ENCODE data around the gene ZNF451. TPM values are rescaled to one million over a fixed set of nuclear protein-coding genes. Genes with fewer than 3 reads are reported as not detected.
"Not testable (repeated sequence)": the region's sequence is repeated elsewhere in the genome, so short reads cannot be mapped to it uniquely, and the experiment has no call there.

Gene ZNF451, protein sequence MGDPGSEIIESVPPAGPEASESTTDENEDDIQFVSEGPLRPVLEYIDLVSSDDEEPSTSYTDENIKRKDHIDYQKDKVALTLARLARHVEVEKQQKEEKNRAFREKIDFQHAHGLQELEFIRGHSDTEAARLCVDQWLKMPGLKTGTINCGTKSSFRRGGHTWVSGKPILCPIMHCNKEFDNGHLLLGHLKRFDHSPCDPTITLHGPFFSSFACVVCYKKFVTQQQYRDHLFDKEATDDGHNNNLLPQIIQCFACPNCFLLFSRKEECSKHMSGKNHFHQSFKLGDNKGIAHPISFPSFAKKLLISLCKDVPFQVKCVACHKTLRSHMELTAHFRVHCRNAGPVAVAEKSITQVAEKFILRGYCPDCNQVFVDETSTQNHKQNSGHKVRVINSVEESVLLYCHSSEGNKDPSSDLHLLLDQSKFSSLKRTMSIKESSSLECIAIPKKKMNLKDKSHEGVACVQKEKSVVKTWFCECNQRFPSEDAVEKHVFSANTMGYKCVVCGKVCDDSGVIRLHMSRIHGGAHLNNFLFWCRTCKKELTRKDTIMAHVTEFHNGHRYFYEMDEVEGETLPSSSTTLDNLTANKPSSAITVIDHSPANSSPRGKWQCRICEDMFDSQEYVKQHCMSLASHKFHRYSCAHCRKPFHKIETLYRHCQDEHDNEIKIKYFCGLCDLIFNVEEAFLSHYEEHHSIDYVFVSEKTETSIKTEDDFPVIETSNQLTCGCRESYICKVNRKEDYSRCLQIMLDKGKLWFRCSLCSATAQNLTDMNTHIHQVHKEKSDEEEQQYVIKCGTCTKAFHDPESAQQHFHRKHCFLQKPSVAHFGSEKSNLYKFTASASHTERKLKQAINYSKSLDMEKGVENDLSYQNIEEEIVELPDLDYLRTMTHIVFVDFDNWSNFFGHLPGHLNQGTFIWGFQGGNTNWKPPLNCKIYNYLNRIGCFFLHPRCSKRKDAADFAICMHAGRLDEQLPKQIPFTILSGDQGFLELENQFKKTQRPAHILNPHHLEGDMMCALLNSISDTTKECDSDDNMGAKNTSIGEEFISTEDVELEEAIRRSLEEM
- 31.7 and 50.6 TPM in 2 replicates for total RNA-seq (2021)
- percentile 81 among the genes with signal in this experiment for Bru-seq, nascent RNA
- BruChase-seq, experiment 1, labeled RNA remaining after a 2-hour chase: percentile 90 among the genes with signal in this experiment
- BruChase-seq, experiment 2, labeled RNA remaining after a 6-hour chase: percentile 89 among the genes with signal in this experiment
- long read RNA-seq, full-length matches to known transcripts: 20 of 26 reads
- long read RNA-seq, partial matches to known transcripts: 1 of 26 reads
- long read RNA-seq, other reads (novel, unspliced or antisense): 5 of 26 reads

- H4K20me1 ChIP-seq (ENCODE audit: insufficient read depth): peaks cover 22% of the 10 kb centered on the region
- H3K4me1 ChIP-seq (replicated peaks; ENCODE audit: insufficient read depth): peaks cover 17% of the 10 kb centered on the region
- TF ChIP-seq EZH2 (IDR thresholded peaks at IDR 0.05; ENCODE audit: low read depth): no peak
- TF ChIP-seq, protein P1, sequence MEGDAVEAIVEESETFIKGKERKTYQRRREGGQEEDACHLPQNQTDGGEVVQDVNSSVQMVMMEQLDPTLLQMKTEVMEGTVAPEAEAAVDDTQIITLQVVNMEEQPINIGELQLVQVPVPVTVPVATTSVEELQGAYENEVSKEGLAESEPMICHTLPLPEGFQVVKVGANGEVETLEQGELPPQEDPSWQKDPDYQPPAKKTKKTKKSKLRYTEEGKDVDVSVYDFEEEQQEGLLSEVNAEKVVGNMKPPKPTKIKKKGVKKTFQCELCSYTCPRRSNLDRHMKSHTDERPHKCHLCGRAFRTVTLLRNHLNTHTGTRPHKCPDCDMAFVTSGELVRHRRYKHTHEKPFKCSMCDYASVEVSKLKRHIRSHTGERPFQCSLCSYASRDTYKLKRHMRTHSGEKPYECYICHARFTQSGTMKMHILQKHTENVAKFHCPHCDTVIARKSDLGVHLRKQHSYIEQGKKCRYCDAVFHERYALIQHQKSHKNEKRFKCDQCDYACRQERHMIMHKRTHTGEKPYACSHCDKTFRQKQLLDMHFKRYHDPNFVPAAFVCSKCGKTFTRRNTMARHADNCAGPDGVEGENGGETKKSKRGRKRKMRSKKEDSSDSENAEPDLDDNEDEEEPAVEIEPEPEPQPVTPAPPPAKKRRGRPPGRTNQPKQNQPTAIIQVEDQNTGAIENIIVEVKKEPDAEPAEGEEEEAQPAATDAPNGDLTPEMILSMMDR (conservative IDR thresholded peaks at IDR 0.05): no peak
- H3K27me3 ChIP-seq (ENCODE audit: insufficient read depth, low read depth): no peaks in the 10 kb centered on the region
- peak; percentile 89 to 97 for DNase-seq
- no peaks in the 10 kb centered on the region for H3K9me3 ChIP-seq (ENCODE audit: insufficient read depth, low read depth)
- H3K79me2 ChIP-seq (ENCODE audit: low read depth): peaks cover 34% of the 10 kb centered on the region
- 0 out of 2 replicates have a peak, but pooled peaks cover 6% of the 10 kb centered on the region for H3F3A ChIP-seq (ENCODE audit: insufficient read depth, low read depth)
- intact Hi-C loops (cut with micrococcal nuclease; ENCODE audit: unreplicated experiment): loop anchor here (1.0 kb wide), 2 partner anchors 82 to 136 kb away; partner anchors contain the start of gene BAG2
- peak within 1 kb of the TSS; percentile 52; the same call in 1 of the 2 replicates for H3K4me3 ChIP-seq
- ChIA-PET POLR2A (ENCODE audit: unreplicated experiment) (interaction anchor here (0.6 kb wide), 2 partner anchors 133 to 135 kb away, joined by 5 to 8 read pairs; partner anchors contain the start of gene BEND6), CTCF (no interaction called here)
- no TSS peak for BruUV-seq (replicated peaks)
- H3K9me2 ChIP-seq (ENCODE audit: insufficient read depth): no peaks in the 10 kb centered on the region
- peak within 1 kb of the TSS; percentile 76 for H2AFZ ChIP-seq
- peaks cover 21% of the 10 kb centered on the region for H3K36me3 ChIP-seq (ENCODE audit: low read depth)
- H3K27ac ChIP-seq: no peak within 1 kb of the TSS
- peak within 1 kb of the TSS; percentile 75 for H3K4me2 ChIP-seq
Observed at GRCh38 chr6:57089687-57090457, at the start of gene ZNF451. Gene ZNF451 (plus strand): TSS chr6:57090188. CDS start chr6:57090254, 66 bp downstream.

- H3K9me2 ChIP-seq (ENCODE audit: insufficient read depth); DNase-seq; H3K27ac ChIP-seq; H3K4me3 ChIP-seq; BruUV-seq (replicated peaks); H3K27me3 ChIP-seq (ENCODE audit: insufficient read depth, low read depth); intact Hi-C loops (cut with micrococcal nuclease; ENCODE audit: unreplicated experiment); H2AFZ ChIP-seq; H3K4me1 ChIP-seq (replicated peaks; ENCODE audit: insufficient read depth); CTCF ChIA-PET; H3K4me2 ChIP-seq; POLR2A ChIA-PET (ENCODE audit: unreplicated experiment); H3F3A ChIP-seq (ENCODE audit: insufficient read depth, low read depth); H3K36me3 ChIP-seq (ENCODE audit: low read depth); H4K20me1 ChIP-seq (ENCODE audit: insufficient read depth); H3K9me3 ChIP-seq (ENCODE audit: insufficient read depth, low read depth): not testable (repeated sequence)
- peaks cover 12% of the 10 kb centered on the region for H3K79me2 ChIP-seq (ENCODE audit: low read depth)
Observed at GRCh38 chr6:57044061-57044460, 45.9 kb upstream of the ZNF451 start.

DNA sequence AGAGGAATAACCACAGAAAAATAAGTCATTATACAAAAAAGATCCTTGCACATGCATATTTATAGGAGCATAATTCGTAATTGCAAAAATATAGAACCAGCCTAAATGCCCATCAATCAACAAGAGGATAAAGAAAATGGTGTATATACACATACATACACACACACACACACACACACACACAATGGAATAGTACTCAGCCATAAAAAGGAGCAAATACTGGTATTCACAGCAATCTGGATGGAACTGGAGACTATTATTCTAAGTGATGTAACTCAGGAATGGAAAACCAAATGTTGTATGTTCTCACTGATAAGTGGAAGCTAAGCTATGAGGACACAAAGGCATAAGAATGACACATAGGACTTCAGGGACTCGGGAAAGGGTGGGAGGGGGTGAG is 45.4 kb upstream of the ZNF451 start:
- DNase-seq: no peak
- Histone ChIP-seq H3K27me3 (ENCODE audit: insufficient read depth, low read depth) (no peaks in the 10 kb centered on the region), H3K36me3 (ENCODE audit: low read depth) (0 out of 2 replicates have a peak, but pooled peaks cover 5% of the 10 kb centered on the region), H3K9me3 (ENCODE audit: insufficient read depth, low read depth) (no peaks in the 10 kb centered on the region), H3K4me2 (no peak overlapping the region), H3K4me3 (no peak overlapping the region), H2AFZ (no peak overlapping the region), H3F3A (ENCODE audit: insufficient read depth, low read depth) (no peaks in the 10 kb centered on the region), H3K79me2 (ENCODE audit: low read depth) (peaks cover 16% of the 10 kb centered on the region), H4K20me1 (ENCODE audit: insufficient read depth) (no peaks in the 10 kb centered on the region), H3K9me2 (ENCODE audit: insufficient read depth) (no peaks in the 10 kb centered on the region), H3K27ac (no peak overlapping the region), H3K4me1 (replicated peaks; ENCODE audit: insufficient read depth) (peaks cover 6% of the 10 kb centered on the region; the same call in 1 of the 2 replicates)
- ChIA-PET POLR2A (ENCODE audit: unreplicated experiment) (no interaction called here), CTCF (no interaction called here)
- TF ChIP-seq, protein P1 (conservative IDR thresholded peaks at IDR 0.05): no peak
- TF ChIP-seq EZH2 (IDR thresholded peaks at IDR 0.05; ENCODE audit: low read depth): no peak
- no TSS peak for BruUV-seq (replicated peaks)
- intact Hi-C loops (cut with micrococcal nuclease; ENCODE audit: unreplicated experiment): no loop called here

GRCh38 chr6:57046332-57047256 is 43.4 kb upstream of the ZNF451 start, which contains the start of gene KIAA1586:
Gene KIAA1586 (plus strand): TSS chr6:57046693. CDS start chr6:57046756, 63 bp downstream.
- TSS peak; percentile 29 for BruUV-seq (replicated peaks)
- DNase-seq: peak; percentile 78 to 86
- POLR2A ChIA-PET (ENCODE audit: unreplicated experiment): not testable (repeated sequence)

More at GRCh38 chr6:57046332-57047256, 43.4 kb upstream of the ZNF451 start, which contains the start of gene KIAA1586:
- H4K20me1 ChIP-seq (ENCODE audit: insufficient read depth); H3K27ac ChIP-seq; H3F3A ChIP-seq (ENCODE audit: insufficient read depth, low read depth); intact Hi-C loops (cut with micrococcal nuclease; ENCODE audit: unreplicated experiment); H3K9me2 ChIP-seq (ENCODE audit: insufficient read depth); CTCF ChIA-PET; H3K4me1 ChIP-seq (replicated peaks; ENCODE audit: insufficient read depth); H3K27me3 ChIP-seq (ENCODE audit: insufficient read depth, low read depth); H3K9me3 ChIP-seq (ENCODE audit: insufficient read depth, low read depth): not testable (repeated sequence)
- Histone ChIP-seq H3K4me2 (peak within 1 kb of the TSS; percentile 83), H3K36me3 (ENCODE audit: low read depth) (0 out of 2 replicates have a peak, but pooled peaks cover 13% of the 10 kb centered on the region), H3K79me2 (ENCODE audit: low read depth) (peaks cover 22% of the 10 kb centered on the region), H2AFZ (peak within 1 kb of the TSS; percentile 92), H3K4me3 (peak within 1 kb of the TSS; percentile 61)
